Prostate gland (tissue), 2 donors: ENCODE results near the gene CDC6. TPM values are rescaled to one million over a fixed set of nuclear protein-coding genes. Genes with fewer than 3 reads are reported as not detected.

Experiments
- DNase-seq: peaks from one replicate; pipeline ENCODE4 v3.0.0-alpha.2; 2019; ENCODE audit warnings: low spot score
- H3K27ac ChIP-seq, 2 donors: fragments of 200-600 bp; sonication (generic); 2 replicates each; pipeline ENCODE4 v1.5.1; 2017 to 2019
- H3K27me3 ChIP-seq: fragments of 200-600 bp; sonication (generic); replicated peaks from 2 replicates; pipeline ENCODE4 v1.5.1; 2019; ENCODE audit not compliant: insufficient read depth
- H3K36me3 ChIP-seq, 2 donors: fragments of 200-600 bp; sonication (generic); 1 replicate in 1 of 2; 2 replicates in 1 of 2; pipeline versions ENCODE4 v1.5.1 to v1.8.1; 2017 to 2019
- H3K4me1 ChIP-seq: fragments of 200-600 bp; sonication (generic); replicated peaks from 2 replicates; pipeline ENCODE4 v1.5.1; 2019
- H3K4me3 ChIP-seq, 2 donors: fragments of 200-600 bp; sonication (generic); 2 replicates each; pipeline ENCODE4 v1.5.1; 2017 to 2019
- H3K9me3 ChIP-seq: fragments of 200-600 bp; sonication (generic); 2 replicates; pipeline ENCODE4 v1.5.1; 2017
- POLR2A ChIP-seq: fragments of 450-650 bp; IDR thresholded peaks from one replicate; pipeline ENCODE4 v1.6.1; 2016; ENCODE audit warnings: antibody characterized with exemption, mild to moderate bottlenecking
- POLR2AphosphoS5 ChIP-seq: sonication (generic); formaldehyde crosslinking; IDR thresholded peaks from one replicate; pipeline ENCODE4 v1.6.1; 2017; ENCODE audit warnings: antibody characterized with exemption
- WGBS: methylation state at CpG from one replicate; pipeline ENCODE4 v1.1.5; 2018; 5-methylcytosine and 5-hydroxymethylcytosine counted together
- intact Hi-C: fragments of 100-400 bp; cut with DNase I; formaldehyde crosslinking; loops from one replicate; pipeline ENCODE4 v1.14.2; 2022
- total RNA-seq, 2 donors: library from RNA; depleted of rRNA; stranded (reverse); fragments of >200 nt; gene quantifications; one replicate each; pipeline ENCODE4 v1.1.0, GENCODE V29; 2016
- TF ChIP-seq, protein P1 (sequence below), 4 experiments: fragments of 200-600 bp in 2 of 4; fragments of 450-650 bp in 2 of 4; sonication (generic) in 2 of 4; IDR thresholded peaks; 1 replicate in 3 of 4; 2 replicates in 1 of 4; pipeline ENCODE4 v1.5.1; 2016 to 2019; ENCODE audit warnings: antibody characterized with exemption in 4 of 4, mild to moderate bottlenecking in 2 of 4, moderate library complexity in 2 of 4

CDC6 gene
- total RNA-seq, 2 donors from 2014 or later, result 2.1 to 10.3 TPM

DNA sequence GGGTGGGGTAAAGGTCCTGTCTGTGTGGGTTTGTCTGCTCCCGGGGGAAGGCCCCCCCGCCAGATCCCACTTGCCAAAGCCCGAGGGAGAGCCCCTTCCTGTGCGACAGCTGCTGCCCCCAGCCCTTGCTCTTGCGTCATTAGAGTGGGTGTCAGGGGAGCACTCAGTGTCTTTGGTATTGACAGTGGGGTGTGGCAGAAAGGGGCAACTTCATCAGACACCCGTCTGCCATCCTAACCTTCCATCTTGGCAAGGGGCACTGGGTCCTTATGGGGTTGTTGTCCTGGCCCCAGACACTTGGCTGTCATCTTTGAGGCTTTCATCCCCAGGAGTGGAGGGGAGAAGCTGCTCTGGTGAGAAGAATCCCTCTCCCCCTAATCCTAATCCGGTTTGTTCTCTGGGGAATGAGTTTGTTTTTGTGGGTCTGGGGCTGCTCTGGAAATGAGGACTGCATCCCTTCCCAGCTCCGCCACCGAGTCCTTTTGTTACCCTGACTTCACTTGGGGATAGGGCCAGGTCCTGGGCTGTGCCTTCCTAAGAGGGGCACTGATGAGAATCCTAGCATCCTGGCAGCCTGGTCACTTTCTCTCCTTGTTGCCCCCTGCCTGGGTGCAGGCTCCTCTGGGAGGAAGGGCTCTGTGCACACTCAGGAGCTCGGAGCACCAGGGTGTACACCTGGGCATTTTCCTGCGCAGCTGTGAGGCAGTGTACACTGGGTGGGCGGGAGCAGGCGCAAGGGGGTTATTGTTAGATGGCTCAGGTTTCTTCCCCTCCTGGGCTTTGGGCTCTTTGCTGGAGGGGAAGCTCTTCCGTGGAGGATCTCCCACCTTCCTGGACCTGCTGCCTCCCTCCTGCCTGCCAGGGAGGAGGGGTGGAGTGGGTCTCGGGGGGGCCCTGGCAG is 55.8 kb downstream of the CDC6 start:
- Histone ChIP-seq H3K4me1 (peaks cover 33% of the 10 kb centered on the region), H3K27ac (peak overlapping the region; percentile 96 to 98), H3K4me3 (peak overlapping the region; percentile 77 to 93), H3K27me3 (no peaks in the 10 kb centered on the region), H3K9me3 (no peaks in the 10 kb centered on the region), H3K36me3 (no peaks in the 10 kb centered on the region)
- 16% methylated on average over 15 of the region's 15 CpGs for WGBS
- TF ChIP-seq, protein P1, sequence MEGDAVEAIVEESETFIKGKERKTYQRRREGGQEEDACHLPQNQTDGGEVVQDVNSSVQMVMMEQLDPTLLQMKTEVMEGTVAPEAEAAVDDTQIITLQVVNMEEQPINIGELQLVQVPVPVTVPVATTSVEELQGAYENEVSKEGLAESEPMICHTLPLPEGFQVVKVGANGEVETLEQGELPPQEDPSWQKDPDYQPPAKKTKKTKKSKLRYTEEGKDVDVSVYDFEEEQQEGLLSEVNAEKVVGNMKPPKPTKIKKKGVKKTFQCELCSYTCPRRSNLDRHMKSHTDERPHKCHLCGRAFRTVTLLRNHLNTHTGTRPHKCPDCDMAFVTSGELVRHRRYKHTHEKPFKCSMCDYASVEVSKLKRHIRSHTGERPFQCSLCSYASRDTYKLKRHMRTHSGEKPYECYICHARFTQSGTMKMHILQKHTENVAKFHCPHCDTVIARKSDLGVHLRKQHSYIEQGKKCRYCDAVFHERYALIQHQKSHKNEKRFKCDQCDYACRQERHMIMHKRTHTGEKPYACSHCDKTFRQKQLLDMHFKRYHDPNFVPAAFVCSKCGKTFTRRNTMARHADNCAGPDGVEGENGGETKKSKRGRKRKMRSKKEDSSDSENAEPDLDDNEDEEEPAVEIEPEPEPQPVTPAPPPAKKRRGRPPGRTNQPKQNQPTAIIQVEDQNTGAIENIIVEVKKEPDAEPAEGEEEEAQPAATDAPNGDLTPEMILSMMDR (IDR thresholded peaks at IDR 0.05), result no peak
- TF ChIP-seq POLR2AphosphoS5, result no peak
- intact Hi-C loops, result loop anchor here (5.0 kb wide), 1 partner anchor 221 kb away; the partner anchor contains the start of gene MSL1
- DNase-seq, result no peak

DNA sequence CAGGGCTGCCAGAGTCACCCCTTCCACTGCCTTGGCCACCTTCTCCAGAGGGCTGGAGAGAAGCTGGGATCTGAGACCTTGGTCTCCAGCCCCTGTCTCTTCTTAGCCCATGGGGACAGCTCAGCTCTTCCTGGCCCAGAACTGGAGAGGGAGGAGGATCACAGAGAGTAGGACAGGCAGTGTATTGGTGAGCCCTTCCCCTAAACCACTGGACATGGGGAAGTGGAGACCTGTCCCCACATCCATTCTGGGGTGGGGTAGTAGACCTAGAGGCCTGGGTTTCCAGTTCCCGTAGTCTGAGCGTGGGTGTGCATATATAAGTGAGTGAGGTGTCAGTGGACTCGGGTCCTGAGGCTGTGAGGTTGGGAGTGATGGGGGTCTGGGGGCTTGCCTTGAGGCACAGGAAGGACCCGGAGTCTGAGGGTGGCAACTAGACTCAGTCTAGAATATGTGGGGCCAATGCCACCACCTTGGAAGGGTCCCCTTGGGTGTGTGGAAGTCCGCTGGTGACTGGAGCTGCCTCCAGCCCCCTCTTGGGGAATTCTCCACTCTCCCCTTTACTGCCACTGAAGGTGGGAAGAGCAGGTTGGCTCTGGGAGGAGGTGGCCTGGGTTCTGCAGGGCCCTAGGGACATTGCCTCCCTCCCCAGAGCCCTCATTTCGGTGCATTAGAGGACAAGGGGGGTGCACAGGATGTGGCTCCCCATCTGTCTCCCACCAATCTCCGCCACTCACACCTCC is 56.9 kb downstream of the CDC6 start:
- peak overlapping the region; percentile 36 to 93 for H3K4me3 ChIP-seq
- H3K27ac ChIP-seq, result peak overlapping the region; percentile 96 to 98
- no peaks in the 10 kb centered on the region for H3K27me3 ChIP-seq
- peaks cover 44% of the 10 kb centered on the region for H3K4me1 ChIP-seq
- H3K36me3 ChIP-seq, result no peaks in the 10 kb centered on the region
- no peak for DNase-seq
- intact Hi-C loops, result loop anchor here (5.0 kb wide), 2 partner anchors 32 to 222 kb away; partner anchors contain the start of gene MSL1
- TF ChIP-seq POLR2A (no peak), POLR2AphosphoS5 (no peak)
- TF ChIP-seq, protein P1 (IDR thresholded peaks at IDR 0.05), result no peak
- WGBS, result 26% methylated on average over 7 of the region's 7 CpGs
- no peaks in the 10 kb centered on the region for H3K9me3 ChIP-seq

DNA sequence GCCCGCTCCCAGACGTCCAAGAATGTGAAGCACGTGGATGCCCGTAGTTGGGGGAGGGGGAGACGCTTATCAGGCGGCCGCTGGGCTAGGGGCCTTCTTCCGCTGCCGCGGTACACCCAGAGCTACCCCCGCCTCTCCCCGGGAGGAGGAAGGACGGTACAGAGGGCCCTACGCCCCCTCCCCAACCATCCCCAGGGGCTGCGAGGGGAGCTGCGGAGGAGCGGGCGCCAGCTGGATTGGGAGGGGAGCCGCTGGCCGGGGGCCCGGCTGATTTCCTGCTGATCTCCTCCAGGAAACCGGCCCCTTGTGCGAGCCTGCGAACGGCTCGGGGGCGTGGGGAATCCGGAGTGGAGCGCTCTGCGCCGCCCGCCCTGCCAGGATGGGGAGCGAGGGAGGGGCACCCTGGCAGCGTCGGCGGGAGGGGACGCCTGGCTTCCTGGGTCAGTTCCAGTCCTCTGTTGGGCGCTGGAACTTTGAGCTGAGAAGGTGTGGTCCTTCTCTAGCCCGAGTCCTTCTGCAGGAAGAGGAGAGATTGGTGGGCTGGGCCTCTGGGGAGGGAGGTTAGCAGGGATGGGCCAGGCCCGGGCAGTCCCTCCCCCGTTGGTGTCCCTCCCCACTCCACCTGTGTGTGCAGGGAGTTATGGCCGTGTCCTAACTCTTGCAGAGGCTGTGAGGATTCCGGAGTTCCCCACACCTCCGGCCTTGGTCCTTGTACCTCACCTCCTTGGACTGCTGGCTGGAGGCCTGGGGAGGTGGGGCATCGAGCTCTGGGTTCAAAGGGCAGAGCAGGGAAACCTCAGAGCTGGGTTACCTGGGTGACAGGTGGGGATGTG is 57.7 kb downstream of the CDC6 start:
- Histone ChIP-seq H3K4me1 (peaks cover 49% of the 10 kb centered on the region), H3K27ac (peak overlapping the region; percentile 96 to 98), H3K27me3 (no peaks in the 10 kb centered on the region), H3K9me3 (no peaks in the 10 kb centered on the region), H3K36me3 (no peaks in the 10 kb centered on the region), H3K4me3 (peak overlapping the region; percentile 36 to 93)
- peak; percentile 64 for DNase-seq
- 2% methylated on average over 26 of the region's 45 CpGs for WGBS
- intact Hi-C loops, result loop anchor here (5.0 kb wide), 1 partner anchor 33 kb away; no protein-coding TSS in a partner anchor
- TF ChIP-seq POLR2AphosphoS5 (peak; percentile 62), POLR2A (peak; percentile 79)
- TF ChIP-seq, protein P1 (IDR thresholded peaks at IDR 0.05), result peak in 1 of 4 experiments; percentile 2

DNA sequence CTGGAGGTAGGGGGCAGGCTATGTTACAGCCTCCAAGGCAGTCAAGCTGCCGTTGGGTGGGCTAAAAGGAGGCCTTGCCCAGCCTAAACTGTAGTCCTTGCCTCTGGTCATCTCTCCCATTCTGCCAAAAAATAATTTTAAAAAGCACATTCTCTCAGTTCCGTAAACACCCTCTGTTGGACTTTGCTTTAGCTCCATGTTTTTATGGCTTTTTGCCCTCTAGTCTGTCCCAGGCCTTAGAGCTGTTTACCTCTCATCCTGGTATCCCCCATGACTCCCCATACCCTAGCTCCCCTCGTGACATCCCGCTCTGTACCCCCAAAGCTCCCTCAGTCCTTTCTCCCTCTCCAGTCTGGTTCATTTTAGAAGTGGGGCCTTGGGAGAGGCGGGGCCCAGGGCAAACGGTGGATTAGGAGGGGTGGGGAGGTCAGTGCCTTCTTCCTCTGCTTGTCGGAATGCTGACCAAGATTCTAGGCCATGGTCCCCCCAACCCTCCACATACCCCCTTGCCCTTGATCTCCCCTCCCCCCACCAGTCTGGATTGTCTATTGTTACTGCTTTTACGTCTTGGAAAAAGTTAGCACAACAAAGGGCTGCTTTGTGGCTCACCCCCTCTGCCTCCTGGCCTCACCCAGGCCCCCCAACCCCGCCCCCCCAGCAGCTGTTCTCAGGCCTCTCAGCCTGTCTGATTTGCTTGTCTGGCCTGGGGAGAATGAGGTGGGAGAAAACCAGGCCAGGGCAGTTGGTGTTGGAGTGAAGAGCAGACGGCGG is 58.5 kb downstream of the CDC6 start:
- peak overlapping the region; percentile 96 to 98 for H3K27ac ChIP-seq
- WGBS, result 35% methylated on average over 11 of the region's 11 CpGs
- H3K4me1 ChIP-seq, result peaks cover 43% of the 10 kb centered on the region
- DNase-seq, result no peak
- no peak for TF ChIP-seq POLR2AphosphoS5
- no peak for TF ChIP-seq POLR2A
- TF ChIP-seq, protein P1 (IDR thresholded peaks at IDR 0.05), result no peak
- intact Hi-C loops, result loop anchor here (5.0 kb wide), 1 partner anchor 34 kb away; no protein-coding TSS in a partner anchor
- H3K27me3 ChIP-seq, result no peaks in the 10 kb centered on the region
- no peaks in the 10 kb centered on the region for H3K36me3 ChIP-seq
- peak overlapping the region; percentile 36 to 93 for H3K4me3 ChIP-seq
- no peaks in the 10 kb centered on the region for H3K9me3 ChIP-seq
